GM12801 (cell line): ENCODE measurements around the gene RPN2.

ENCODE experiments used
- TF ChIP-seq, protein P1 (sequence below): IDR thresholded peaks from one replicate; pipeline ENCODE4 v1.5.1; 2011; ENCODE audit warnings: control low read depth; ENCODE audit not compliant: insufficient read length; ENCODE audit errors: extremely low read depth

The RPN2 gene

DNA sequence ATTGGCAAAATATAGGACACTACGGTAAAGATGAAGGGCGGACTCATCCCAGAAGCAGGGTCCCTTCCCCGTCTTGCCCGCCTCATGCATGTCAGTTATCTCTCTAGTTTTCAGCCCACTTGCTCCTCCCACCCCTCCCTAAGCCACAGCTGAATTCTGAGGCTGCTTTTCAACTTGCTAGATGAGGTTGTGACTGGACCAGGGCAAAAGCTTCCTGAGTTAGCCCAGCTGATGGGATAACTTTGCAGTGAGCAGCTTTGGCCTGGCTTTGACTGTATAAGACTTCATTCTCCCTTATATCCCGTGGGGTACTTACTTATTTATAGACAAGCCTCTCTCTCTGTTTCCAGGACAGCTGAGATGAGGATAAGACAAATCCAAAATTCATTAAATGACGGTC is 59.3 kb downstream of the RPN2 start:
- TF ChIP-seq, protein P1, sequence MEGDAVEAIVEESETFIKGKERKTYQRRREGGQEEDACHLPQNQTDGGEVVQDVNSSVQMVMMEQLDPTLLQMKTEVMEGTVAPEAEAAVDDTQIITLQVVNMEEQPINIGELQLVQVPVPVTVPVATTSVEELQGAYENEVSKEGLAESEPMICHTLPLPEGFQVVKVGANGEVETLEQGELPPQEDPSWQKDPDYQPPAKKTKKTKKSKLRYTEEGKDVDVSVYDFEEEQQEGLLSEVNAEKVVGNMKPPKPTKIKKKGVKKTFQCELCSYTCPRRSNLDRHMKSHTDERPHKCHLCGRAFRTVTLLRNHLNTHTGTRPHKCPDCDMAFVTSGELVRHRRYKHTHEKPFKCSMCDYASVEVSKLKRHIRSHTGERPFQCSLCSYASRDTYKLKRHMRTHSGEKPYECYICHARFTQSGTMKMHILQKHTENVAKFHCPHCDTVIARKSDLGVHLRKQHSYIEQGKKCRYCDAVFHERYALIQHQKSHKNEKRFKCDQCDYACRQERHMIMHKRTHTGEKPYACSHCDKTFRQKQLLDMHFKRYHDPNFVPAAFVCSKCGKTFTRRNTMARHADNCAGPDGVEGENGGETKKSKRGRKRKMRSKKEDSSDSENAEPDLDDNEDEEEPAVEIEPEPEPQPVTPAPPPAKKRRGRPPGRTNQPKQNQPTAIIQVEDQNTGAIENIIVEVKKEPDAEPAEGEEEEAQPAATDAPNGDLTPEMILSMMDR: no peak

GRCh38 chr20:37238935-37239451 is 59.9 kb downstream of the RPN2 start:
- TF ChIP-seq, protein P1: no peak

DNA sequence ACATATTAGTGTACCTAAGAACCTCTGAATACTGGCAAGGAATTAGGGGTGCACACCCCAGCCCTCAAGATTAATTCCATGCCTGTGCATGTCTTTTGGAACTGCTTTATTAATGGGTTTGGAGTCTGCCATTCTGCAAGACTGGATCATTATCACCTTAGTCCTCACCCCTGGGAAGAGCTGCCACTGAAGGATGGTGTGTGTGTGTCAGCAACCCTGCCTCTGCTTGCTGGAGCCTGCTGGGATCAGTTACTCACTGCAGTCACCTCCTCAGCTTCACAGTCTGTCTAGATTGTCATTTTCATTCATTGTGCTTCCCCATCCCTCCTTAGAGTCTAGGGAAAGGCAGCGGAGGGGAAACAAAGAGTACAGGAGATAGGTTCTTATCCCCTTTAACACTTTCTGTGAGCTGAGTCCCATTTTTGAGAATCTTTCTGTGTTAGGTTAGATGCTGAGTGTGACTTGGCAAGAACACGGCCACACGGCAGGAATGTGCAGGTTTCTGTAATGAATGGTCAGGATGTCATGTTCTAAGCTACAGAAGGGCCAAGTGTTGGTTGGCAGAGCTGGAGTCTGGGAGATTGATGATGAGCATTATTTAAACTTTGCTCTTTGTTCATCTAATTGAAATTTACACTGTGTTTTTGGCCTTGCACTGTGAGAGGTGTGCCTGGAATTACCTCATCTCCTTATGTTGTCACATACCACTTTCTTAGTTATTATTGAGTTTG is 61.4 kb downstream of the RPN2 start:
- TF ChIP-seq, protein P1: no peak

- TF ChIP-seq, protein P1: no peak
Observed at GRCh38 chr20:37242503-37242902, 63.4 kb downstream of the RPN2 start.

- TF ChIP-seq, protein P1: no peak
Observed at GRCh38 chr20:37243076-37243936, 64.2 kb downstream of the RPN2 start.

GRCh38 chr20:37243937-37244571 is 64.9 kb downstream of the RPN2 start:
- TF ChIP-seq, protein P1: no peak

- TF ChIP-seq, protein P1: no peak
Observed at GRCh38 chr20:37244572-37244957, 65.4 kb downstream of the RPN2 start.
